Fibroblast of lung (primary cell): ENCODE results near the gene MED14. TPM values are rescaled to one million over a fixed set of nuclear protein-coding genes. Genes with fewer than 3 reads are reported as not detected.

ENCODE experiments used
- DNase-seq, 2 donors: peaks; one replicate each; pipeline versions ENCODE4 v3.0.0 to v3.0.0-alpha.2; 2010; ENCODE audit warnings: low read depth in 2 of 2
- H2AFZ ChIP-seq: 2 replicates; pipeline ENCODE4 v1.5.1; 2012; ENCODE audit warnings: low read length, control low read depth, inconsistent platforms
- H3K27ac ChIP-seq: 2 replicates; pipeline ENCODE4 v1.5.1; 2011; ENCODE audit warnings: low read length, control low read depth; ENCODE audit not compliant: insufficient read depth
- H3K27me3 ChIP-seq: 2 replicates; pipeline ENCODE4 v1.5.1; 2011; ENCODE audit warnings: mild to moderate bottlenecking, low read length; ENCODE audit not compliant: control insufficient read depth, insufficient read depth
- H3K36me3 ChIP-seq: 2 replicates; pipeline ENCODE4 v1.5.1; 2011; ENCODE audit warnings: low read length; ENCODE audit not compliant: control insufficient read depth, insufficient read depth
- H3K4me1 ChIP-seq: 2 replicates; pipeline ENCODE4 v1.5.1; 2011; ENCODE audit warnings: low read length; ENCODE audit not compliant: control insufficient read depth, insufficient read depth; ENCODE audit errors: extremely low read depth
- H3K4me2 ChIP-seq: 2 replicates; pipeline ENCODE4 v1.5.1; 2011; ENCODE audit warnings: low read length, control low read depth; ENCODE audit not compliant: insufficient read depth; ENCODE audit errors: extremely low read depth
- H3K4me3 ChIP-seq, 4 experiments: fragments of 200-600 bp in 1 of 4; sonication (generic) in 1 of 4; replicated peaks in 1 of 4; 2 replicates each; pipeline ENCODE4 v1.5.1; 2011 to 2016; ENCODE audit warnings: low read length in 4 of 4, low read depth in 3 of 4, mild to moderate bottlenecking in 3 of 4, control low read depth in 2 of 4, inconsistent platforms in 1 of 4, mixed read lengths in 1 of 4; ENCODE audit not compliant: insufficient read depth in 1 of 4; ENCODE audit errors: control extremely low read depth in 1 of 4
- H3K79me2 ChIP-seq: 2 replicates; pipeline ENCODE4 v1.5.1; 2012; ENCODE audit warnings: mild to moderate bottlenecking, low read length, inconsistent platforms; ENCODE audit not compliant: control insufficient read depth, insufficient read depth
- H3K9ac ChIP-seq: 2 replicates; pipeline ENCODE4 v1.5.1; 2011; ENCODE audit warnings: mild to moderate bottlenecking, low read length, control low read depth; ENCODE audit not compliant: insufficient read depth
- H3K9me3 ChIP-seq: 2 replicates; pipeline ENCODE4 v1.5.1; 2012; ENCODE audit warnings: low read depth, low read length; ENCODE audit not compliant: control insufficient read depth, insufficient read depth
- H4K20me1 ChIP-seq: 2 replicates; pipeline ENCODE4 v1.5.1; 2011; ENCODE audit warnings: low read length; ENCODE audit not compliant: control insufficient read depth, insufficient read depth; ENCODE audit errors: extremely low read depth
- CTCF ChIP-seq, 2 donors: IDR thresholded peaks in 1 of 2; conservative IDR thresholded peaks in 1 of 2; 1 replicate in 1 of 2; 2 replicates in 1 of 2; pipeline ENCODE4 v1.5.1; 2011 to 2012; ENCODE audit warnings: low read length in 2 of 2, control low read depth in 1 of 2, inconsistent platforms in 1 of 2, low read depth in 1 of 2, mild to moderate bottlenecking in 1 of 2
- EZH2 ChIP-seq: IDR thresholded peaks from 2 replicates; pipeline ENCODE4 v1.5.1; 2012; ENCODE audit warnings: low read length, control low read depth, mild to moderate bottlenecking; ENCODE audit errors: missing control alignments
- polyA plus RNA-seq, 2 donors: library from polyadenylated mRNA; depleted of rRNA in 1 of 2; stranded (reverse) in 1 of 2; unstranded in 1 of 2; fragments of >200 nt; gene quantifications; 2 replicates each; pipeline ENCODE4 v1.2.1, GENCODE V29; 2011 to 2012; ENCODE audit warnings: missing spikeins in 1 of 2
- total RNA-seq: library from RNA; depleted of rRNA; stranded (reverse); fragments of >200 nt; gene quantifications from 2 replicates; pipeline ENCODE4 v1.2.1, GENCODE V29; 2014

Gene MED14
- total and polyA plus RNA-seq, 2 donors (not counting 1 experiment from before 2014, with no cell fraction given): 18.3 to 31.3 TPM

GRCh38 chrX:40617566-40617965 lies 117.8 kb downstream of the MED14 start:
- Histone ChIP-seq H4K20me1 (no peaks in the 10 kb centered on the region), H3K27me3 (no peaks in the 10 kb centered on the region), H3K4me1 (no peaks in the 10 kb centered on the region), H3K4me2 (no peak overlapping the region), H3K9me3 (no peaks in the 10 kb centered on the region), H3K9ac (no peak overlapping the region), H3K27ac (no peak overlapping the region), H3K79me2 (no peaks in the 10 kb centered on the region), H3K36me3 (no peaks in the 10 kb centered on the region), H2AFZ (no peak overlapping the region), H3K4me3 (no peak overlapping the region)
- TF ChIP-seq EZH2 (no peak), CTCF (conservative IDR thresholded peaks at IDR 0.05 in 1 of 2, IDR thresholded peaks at IDR 0.05 in 1 of 2; ENCODE audit: low read depth in 1 of 2, low read length in 2 of 2) (no peak)
- DNase-seq: peak in 1 of 2 donors; percentile 7

GRCh38 chrX:40615976-40616375 lies 119.4 kb downstream of the MED14 start:
- no peaks in the 10 kb centered on the region for H3K27me3 ChIP-seq
- no peaks in the 10 kb centered on the region for H3K9me3 ChIP-seq
- no peaks in the 10 kb centered on the region for H3K4me1 ChIP-seq
- H4K20me1 ChIP-seq: no peaks in the 10 kb centered on the region
- TF ChIP-seq EZH2 (no peak), CTCF (conservative IDR thresholded peaks at IDR 0.05 in 1 of 2, IDR thresholded peaks at IDR 0.05 in 1 of 2; ENCODE audit: low read depth in 1 of 2, low read length in 2 of 2) (no peak)
- H3K27ac ChIP-seq: no peak overlapping the region
- H3K9ac ChIP-seq: no peak overlapping the region
- H3K4me2 ChIP-seq: no peak overlapping the region
- H3K79me2 ChIP-seq: no peaks in the 10 kb centered on the region
- no peak overlapping the region for H3K4me3 ChIP-seq
- H2AFZ ChIP-seq: no peak overlapping the region
- H3K36me3 ChIP-seq: no peaks in the 10 kb centered on the region
- DNase-seq: no peak

GRCh38 chrX:40612511-40612910 lies 122.8 kb downstream of the MED14 start:
- Histone ChIP-seq H3K9ac (no peak overlapping the region), H4K20me1 (no peaks in the 10 kb centered on the region), H3K27me3 (no peaks in the 10 kb centered on the region), H3K36me3 (no peaks in the 10 kb centered on the region), H3K4me2 (no peak overlapping the region), H3K4me1 (no peaks in the 10 kb centered on the region), H3K27ac (no peak overlapping the region), H2AFZ (no peak overlapping the region), H3K9me3 (no peaks in the 10 kb centered on the region), H3K79me2 (no peaks in the 10 kb centered on the region), H3K4me3 (no peak overlapping the region)
- no peak for DNase-seq
- TF ChIP-seq EZH2 (no peak), CTCF (conservative IDR thresholded peaks at IDR 0.05 in 1 of 2, IDR thresholded peaks at IDR 0.05 in 1 of 2; ENCODE audit: low read depth in 1 of 2, low read length in 2 of 2) (no peak)
